Tibial artery (tissue), 4 donors: Measurements from ENCODE around the gene RHNO1.

Experiments used
- DNase-seq, 2 donors: peaks; one replicate each; pipeline ENCODE4 v3.0.0-alpha.2; 2019
- H3K27ac ChIP-seq, 2 donors: fragments of 200-600 bp; sonication (generic) in 1 of 2; 1 replicate in 1 of 2; 2 replicates in 1 of 2; pipeline ENCODE4 v1.5.1; 2018 to 2019; ENCODE audit warnings: mild to moderate bottlenecking in 1 of 2
- H3K27me3 ChIP-seq, 2 donors: fragments of 200-600 bp; sonication (generic) in 1 of 2; one replicate each; pipeline versions ENCODE4 v1.5.1 to v1.6.0; 2016 to 2019
- H3K36me3 ChIP-seq, 3 donors: fragments of 200-600 bp; sonication (generic) in 2 of 3; one replicate each; pipeline ENCODE4 v1.5.1; 2016 to 2019; ENCODE audit warnings: mild to moderate bottlenecking in 2 of 3
- H3K4me1 ChIP-seq, 4 donors: fragments of 200-600 bp; sonication (generic) in 2 of 4; 1 replicate in 3 of 4; 2 replicates in 1 of 4; pipeline ENCODE4 v1.5.1; 2016 to 2019
- H3K4me3 ChIP-seq, 2 donors: fragments of 200-600 bp; sonication (generic) in 1 of 2; 1 replicate in 1 of 2; 2 replicates in 1 of 2; pipeline ENCODE4 v1.5.1; 2018 to 2019; ENCODE audit warnings: mild to moderate bottlenecking in 2 of 2
- H3K9me3 ChIP-seq, 3 donors: fragments of 200-600 bp; sonication (generic) in 1 of 3; one replicate each; pipeline ENCODE4 v1.5.1; 2016 to 2019
- CTCF ChIP-seq, 2 experiments: fragments of 200-600 bp in 1 of 2; fragments of 450-650 bp in 1 of 2; IDR thresholded peaks; one replicate each; pipeline ENCODE4 v1.5.1; 2017 to 2019; ENCODE audit warnings: antibody characterized with exemption in 2 of 2, mild to moderate bottlenecking in 1 of 2, moderate library complexity in 1 of 2
- intact Hi-C: fragments of 100-400 bp; cut with DNase I; formaldehyde crosslinking; loops from one replicate; pipeline ENCODE4 v1.15.0; 2023; ENCODE audit warnings: low total_unique reads

Gene RHNO1

DNA sequence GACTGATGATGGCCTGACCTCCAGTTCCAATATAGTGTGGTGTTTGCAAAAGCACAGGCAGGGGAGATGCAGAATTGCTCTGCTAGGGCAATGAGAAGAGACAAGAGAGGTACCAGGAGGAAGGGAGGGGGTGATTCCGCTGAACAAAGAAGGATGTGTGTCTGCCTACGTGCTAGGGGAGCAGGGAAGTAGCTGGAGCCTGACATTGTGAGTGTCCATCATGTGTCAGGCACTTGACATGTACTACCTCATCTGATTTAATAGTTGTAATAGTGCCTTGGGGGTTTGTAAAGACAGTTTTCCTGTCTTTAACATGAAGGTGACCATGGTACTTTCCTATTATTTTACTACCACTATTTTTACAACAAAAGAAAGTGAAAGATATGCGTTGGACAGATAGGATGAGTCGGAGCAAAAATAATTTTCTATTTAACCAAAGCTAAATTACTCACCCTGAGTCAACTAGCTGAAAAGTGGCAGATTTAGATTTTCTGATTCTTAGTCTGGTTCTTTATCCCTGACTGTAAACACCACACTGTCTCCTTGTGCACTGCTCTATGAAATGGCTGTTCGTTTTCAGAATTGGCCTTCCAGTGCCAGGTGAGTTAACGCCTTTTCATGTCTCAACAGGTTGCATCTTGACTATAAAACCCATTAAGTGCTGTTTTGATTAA, 48.4 kb downstream of the RHNO1 start:
- no peak overlapping the region for H3K27ac ChIP-seq
- DNase-seq: peak in 1 of 2 donors; percentile 2
- TF ChIP-seq CTCF (IDR thresholded peaks at IDR 0.05): no peak
- no peaks in the 10 kb centered on the region for H3K4me1 ChIP-seq
- H3K4me3 ChIP-seq: no peak overlapping the region
- H3K9me3 ChIP-seq: no peaks in the 10 kb centered on the region
- H3K27me3 ChIP-seq: no peaks in the 10 kb centered on the region
- intact Hi-C loops: no loop called here
- H3K36me3 ChIP-seq: peaks cover 48 to 91% (median 79%) of the 10 kb centered on the region in 3 donors

DNA sequence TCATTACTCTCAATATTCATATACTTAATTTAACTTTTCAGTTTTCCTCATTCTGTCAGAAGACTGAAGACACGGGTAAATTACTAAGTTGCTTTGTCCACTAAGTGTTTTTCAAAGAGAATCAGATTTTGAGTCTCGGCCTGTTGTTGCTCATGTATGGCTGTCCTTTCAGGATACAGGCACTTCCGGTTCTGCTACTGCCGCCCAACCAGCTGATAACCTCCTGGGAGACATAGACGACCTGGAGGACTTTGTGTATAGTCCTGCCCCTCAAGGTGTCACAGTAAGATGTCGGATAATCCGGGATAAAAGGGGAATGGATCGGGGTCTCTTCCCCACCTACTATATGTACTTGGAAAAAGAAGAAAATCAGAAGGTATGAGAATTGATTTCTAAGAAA, 53.8 kb downstream of the RHNO1 start:
- DNase-seq: peak in 1 of 2 donors; percentile 21
- no peak overlapping the region for H3K27ac ChIP-seq
- no peak for TF ChIP-seq CTCF (IDR thresholded peaks at IDR 0.05)
- H3K27me3 ChIP-seq: no peaks in the 10 kb centered on the region
- intact Hi-C loops: loop anchor here (10.0 kb wide), 1 partner anchor 46 kb away; no protein-coding TSS in a partner anchor
- H3K9me3 ChIP-seq: no peaks in the 10 kb centered on the region
- H3K4me3 ChIP-seq: no peak overlapping the region
- no peaks in the 10 kb centered on the region for H3K4me1 ChIP-seq
- peaks cover 35 to 93% (median 76%) of the 10 kb centered on the region in 3 donors for H3K36me3 ChIP-seq

DNA sequence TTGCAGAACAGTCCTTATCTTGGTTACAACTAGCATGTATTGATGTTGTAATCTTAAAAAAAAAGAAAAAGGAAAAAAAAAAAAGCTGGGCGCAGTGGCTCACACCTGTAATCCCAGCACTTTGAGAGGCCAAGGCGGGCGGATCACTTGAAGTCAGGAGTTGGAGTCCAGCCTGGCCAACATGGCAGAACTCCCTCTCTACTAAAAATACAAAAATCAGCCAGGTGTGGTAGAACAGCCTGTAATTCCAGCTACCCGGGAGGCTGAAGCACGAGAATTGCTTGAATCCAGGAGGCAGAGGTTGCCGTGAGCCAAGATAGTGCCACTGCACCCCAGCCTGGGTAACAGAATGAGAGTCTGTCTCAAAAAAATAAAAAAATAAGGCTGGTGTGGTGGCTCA, 56.6 kb downstream of the RHNO1 start:
- Histone ChIP-seq H3K9me3 (no peaks in the 10 kb centered on the region), H3K4me3 (no peak overlapping the region), H3K27ac (no peak overlapping the region), H3K4me1 (no peaks in the 10 kb centered on the region), H3K27me3 (no peaks in the 10 kb centered on the region), H3K36me3 (peaks cover 47 to 96% (median 86%) of the 10 kb centered on the region in 3 donors)
- DNase-seq: peak in 1 of 2 donors; percentile 13
- intact Hi-C loops: loop anchor here (10.0 kb wide), 1 partner anchor 49 kb away; no protein-coding TSS in a partner anchor
- TF ChIP-seq CTCF (IDR thresholded peaks at IDR 0.05): no peak

GRCh38 chr12:2934371-2934770, 57.3 kb downstream of the RHNO1 start:
- intact Hi-C loops: loop anchor here (10.0 kb wide), 1 partner anchor 50 kb away; no protein-coding TSS in a partner anchor
- DNase-seq: no peak
- H3K36me3 ChIP-seq: peaks cover 54 to 96% (median 86%) of the 10 kb centered on the region in 3 donors

DNA sequence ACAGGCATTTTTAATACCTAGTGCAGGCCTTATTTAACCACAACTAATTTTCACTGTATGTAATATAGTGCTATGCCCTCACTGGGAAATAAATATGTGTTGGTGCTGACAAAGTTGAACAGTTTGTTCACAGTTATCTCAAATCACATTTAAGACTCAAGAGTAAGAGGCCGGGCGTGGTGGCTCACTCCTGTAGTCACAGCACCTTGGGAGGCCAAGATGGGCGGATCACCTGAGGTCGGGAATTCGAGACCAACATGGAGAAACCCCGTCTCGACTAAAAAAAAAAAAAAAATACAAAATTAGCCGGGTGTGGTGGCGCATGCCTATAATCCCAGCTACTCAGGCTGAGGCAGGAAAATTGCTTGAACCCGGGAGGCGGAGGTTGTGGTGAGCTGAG, 59.3 kb downstream of the RHNO1 start:
- peaks cover 53 to 97% (median 83%) of the 10 kb centered on the region in 3 donors for H3K36me3 ChIP-seq
- TF ChIP-seq CTCF (IDR thresholded peaks at IDR 0.05): no peak

More at GRCh38 chr12:2934371-2934770, 57.3 kb downstream of the RHNO1 start:
- Histone ChIP-seq H3K4me1 (no peaks in the 10 kb centered on the region), H3K27me3 (no peaks in the 10 kb centered on the region), H3K4me3 (no peak overlapping the region), H3K9me3 (no peaks in the 10 kb centered on the region), H3K27ac (no peak overlapping the region)
- no peak for TF ChIP-seq CTCF (IDR thresholded peaks at IDR 0.05)

More for the DNA sequence above, 59.3 kb downstream of the RHNO1 start:
- H3K4me3 ChIP-seq: no peak overlapping the region
- H3K27ac ChIP-seq: no peak overlapping the region
- DNase-seq: no peak
- no peaks in the 10 kb centered on the region for H3K27me3 ChIP-seq
- intact Hi-C loops: loop anchor here (10.0 kb wide), 1 partner anchor 52 kb away; no protein-coding TSS in a partner anchor
- no peaks in the 10 kb centered on the region for H3K4me1 ChIP-seq
- no peaks in the 10 kb centered on the region for H3K9me3 ChIP-seq
